GM18507 (cell line): ENCODE measurements around the gene OSBPL3.

Experiments
- DNase-seq: peaks from one replicate; pipeline ENCODE4 v3.0.0; 2011; ENCODE audit warnings: low read depth; ENCODE audit not compliant: insufficient read length; ENCODE audit errors: extremely low spot score
- FAIRE-seq: peaks from 2 replicates; lab custom pipeline; 2011; peaks lifted over from hg19 to GRCh38; lab: Jason Lieb, UNC

OSBPL3 gene

DNA sequence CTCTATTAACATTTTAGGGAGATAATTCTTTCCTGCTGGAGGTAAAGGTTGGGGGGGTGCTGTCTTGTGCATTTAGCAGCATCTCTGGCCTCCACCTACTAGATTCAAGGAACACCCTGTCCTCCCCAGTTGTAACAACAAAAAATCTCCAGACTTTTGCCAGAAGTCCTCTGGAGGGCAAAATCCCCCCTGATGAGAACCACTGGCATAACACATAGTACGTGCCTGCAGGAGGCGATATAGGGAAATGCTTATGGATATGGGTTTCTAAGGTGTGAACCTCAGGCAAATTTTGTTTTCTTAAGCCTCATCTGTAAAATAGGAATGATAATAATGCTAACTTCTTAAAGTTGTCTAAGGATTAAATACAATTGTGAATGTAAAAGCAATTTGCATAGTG, 2.9 kb upstream of the OSBPL3 start:
- no peak for DNase-seq

DNA sequence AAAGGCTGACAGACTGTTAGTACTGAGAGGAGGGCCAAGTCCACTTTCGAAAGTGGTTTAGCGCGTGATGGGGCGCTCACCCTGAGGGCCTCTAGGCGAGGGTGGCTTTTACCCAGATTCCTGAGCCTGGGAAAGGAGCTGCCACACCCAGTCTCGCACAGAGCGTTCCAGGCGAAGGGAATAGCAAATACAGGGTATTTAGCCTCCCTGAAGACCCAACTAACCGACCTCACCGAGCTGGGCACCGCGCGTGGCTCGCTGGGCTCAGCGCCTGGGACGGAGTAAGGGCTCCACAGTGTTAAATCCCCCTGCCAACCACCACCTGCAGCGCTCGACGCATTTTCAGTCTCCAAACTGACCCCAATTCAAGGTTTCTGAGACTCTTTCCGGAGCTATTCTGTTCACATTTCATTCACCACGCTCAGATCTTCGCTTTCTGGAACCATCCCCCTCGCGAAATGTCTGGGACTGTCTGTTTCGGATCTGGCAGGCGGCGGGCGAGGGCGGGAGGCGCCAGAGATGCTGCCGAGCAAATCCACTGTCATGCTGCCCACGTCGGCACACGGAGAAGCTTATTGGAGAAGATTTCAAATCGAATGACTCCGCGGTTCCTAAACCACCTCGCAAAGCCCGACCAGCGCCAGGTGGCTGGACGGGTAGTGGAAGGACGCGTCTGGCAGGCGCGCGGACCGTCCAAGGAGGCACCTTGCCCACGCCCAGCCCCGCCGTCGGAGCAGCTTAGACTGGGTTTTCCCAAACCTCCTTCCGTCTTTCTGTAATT, 1.4 kb upstream of the OSBPL3 start:
- DNase-seq (no peak), FAIRE-seq (peak; percentile 72)

More for the DNA sequence above, 2.9 kb upstream of the OSBPL3 start:
- FAIRE-seq = no peak

DNA sequence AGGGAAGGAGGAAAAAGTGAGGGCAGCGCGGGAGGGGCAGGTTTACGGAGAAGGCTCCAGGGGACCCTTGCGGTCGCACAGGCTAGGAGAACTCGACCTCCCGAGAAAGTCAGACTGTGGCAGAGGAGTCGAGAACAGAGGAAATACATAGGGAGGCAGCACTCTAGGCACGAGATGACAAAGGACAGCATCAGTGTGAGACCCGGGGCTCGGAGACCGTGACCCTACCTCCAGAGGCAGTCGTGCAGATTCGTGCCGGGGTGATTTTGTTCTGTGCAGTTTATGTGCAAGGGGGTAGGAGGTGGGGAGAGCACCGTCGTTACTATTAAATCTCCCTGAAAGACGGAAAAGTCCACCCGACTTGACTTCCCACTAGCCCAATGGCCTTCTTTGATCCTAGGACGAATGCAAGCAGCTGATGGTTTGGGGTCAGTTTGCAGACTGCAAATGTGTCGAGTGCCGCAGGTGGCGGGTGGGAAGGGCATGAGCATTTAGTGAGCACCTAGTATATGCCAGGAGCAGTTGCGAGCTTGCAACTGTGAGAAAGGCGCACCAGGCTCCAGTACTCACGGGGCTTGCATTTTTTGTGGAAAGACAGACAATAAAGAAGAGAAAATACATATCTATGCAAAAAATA, 674 bp upstream of the OSBPL3 start:
- no peak for DNase-seq
- peak; percentile 47 for FAIRE-seq

DNA sequence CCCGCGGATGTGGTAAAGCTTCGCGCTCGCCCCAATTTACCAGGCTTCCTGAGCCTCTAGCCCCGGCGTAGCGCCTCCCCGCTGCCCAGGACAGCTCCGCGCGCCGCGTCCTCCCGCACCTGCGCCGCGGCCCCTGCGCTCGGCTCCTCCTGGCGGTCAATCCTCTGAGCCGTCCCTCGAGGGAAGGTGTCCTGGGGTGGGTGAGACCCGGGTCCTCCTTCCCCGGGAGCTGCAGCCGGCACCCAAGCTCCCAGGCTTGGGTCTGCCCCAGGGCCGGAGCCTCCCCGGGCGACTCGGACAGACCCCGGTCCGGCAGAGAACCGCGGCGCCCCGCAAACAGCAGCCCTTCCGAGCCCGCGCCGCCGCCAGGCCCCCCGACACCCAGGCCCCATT, 512 bp downstream of the OSBPL3 start:
- peak; percentile 77 for FAIRE-seq

DNA sequence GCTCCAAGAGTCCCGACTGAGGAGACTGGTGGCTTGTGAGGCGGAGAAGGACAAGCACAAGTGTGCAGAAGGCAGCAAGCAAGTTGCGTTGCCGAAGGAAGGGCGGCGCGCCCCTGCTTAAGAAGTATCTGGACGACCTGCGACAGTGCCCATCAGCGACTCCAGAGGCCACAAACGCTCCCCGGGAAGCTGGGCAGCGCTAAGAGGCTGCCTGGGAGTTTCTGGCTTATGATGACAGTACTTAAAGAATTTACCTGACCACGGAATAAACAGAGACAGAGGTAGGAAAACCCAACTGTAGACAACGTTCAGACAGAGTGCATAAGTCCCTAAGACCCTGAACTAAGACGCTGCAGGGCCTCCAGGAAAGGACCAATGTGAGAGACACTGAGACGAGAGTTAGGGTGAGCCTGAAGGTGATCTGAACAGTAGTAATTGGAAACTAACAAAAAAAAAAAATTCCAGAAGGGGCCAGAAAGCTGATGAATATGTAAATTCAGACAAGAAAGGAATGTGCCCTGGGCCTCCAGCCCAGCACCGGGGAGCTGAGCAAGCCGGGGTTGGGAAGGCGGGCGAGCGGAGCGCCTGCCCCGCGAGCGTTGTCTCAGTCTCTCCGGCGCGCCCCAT, 1.0 kb downstream of the OSBPL3 start:
- DNase-seq (no peak), FAIRE-seq (peak; percentile 29)

More for the DNA sequence above, 512 bp downstream of the OSBPL3 start:
- DNase-seq = no peak

DNA sequence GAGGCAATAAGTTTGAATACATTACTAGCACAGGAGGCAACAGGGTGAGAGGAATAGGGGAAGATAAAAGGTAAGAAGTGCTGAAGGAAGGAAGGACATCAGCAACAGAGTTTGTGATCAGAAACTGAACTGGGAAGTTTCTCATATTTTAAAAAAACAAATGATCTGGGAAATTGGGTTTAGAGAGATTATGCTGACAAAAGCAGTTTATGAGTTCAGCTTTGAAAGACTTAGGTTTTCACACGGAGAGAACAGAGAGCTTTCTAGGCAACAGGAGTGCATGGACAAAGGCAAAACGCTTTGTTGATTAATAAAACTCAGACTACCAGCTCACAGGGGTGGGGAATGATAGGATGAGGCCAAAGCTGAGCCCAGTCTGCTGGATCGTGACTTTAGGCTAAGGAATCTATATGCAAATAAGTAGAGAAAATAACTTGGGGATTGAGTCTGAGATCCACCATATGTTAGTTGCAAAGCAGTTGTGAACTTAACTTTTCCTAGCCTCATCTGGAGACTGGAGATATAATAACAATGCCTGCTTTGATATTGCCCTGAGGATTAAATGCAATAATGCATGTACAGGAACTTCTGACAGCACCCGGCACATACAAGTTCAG, 4.2 kb downstream of the OSBPL3 start:
- no peak for FAIRE-seq

DNA sequence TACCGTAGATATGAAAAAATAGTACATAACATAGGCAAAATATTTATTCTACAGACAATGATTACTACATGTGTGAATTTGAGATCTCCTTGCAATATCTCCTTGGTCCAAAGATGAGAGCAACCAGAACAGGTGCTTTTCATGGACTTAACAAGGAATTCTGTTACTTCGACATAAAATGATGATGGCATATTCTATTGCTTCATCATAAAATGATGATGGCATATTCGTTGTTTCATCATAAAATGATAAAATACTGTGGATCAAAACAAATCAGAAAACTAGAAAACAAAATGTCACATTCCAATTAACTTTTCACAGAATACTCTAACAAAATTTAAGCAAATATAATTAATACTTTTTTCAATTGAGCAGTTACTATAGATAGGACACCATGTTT, 4.8 kb downstream of the OSBPL3 start:
- no peak for FAIRE-seq
- no peak for DNase-seq

More for the DNA sequence above, 4.2 kb downstream of the OSBPL3 start:
- no peak for DNase-seq

DNA sequence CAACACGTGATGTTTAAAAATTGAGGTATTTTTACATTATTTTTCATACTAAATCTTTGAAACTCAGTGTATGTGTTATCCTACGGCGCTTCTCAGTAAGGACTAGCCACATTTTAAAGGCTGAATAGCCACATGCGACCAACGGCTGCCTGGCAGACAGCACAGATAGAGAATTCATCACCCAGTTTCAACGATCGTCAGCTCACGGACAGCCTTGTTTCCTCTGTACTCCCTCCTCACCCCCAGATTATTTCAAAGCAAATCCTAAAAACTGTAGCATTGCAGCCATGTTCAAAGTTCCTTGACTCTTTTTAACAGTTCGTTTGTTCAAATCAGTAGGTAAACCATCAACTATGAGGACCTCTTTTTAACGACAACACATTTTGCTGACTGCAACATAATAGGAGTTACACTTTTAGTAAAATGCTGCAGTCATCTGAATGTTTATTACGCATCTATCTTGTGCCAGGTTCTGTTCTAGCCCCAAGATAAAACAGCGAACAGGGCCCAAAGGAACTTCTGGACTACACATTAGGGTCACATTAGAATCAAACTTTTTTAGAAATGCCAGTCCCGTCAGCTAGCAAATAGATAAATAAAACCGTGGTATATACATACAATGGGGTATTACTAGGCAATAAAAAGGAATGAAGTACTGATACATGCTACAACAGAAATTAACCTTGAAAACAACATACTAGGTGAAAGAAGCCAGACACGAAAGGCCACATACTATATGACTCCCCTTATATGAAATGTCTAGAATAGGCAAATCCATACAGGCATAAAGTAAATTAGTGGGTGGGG, 5.7 kb downstream of the OSBPL3 start:
- FAIRE-seq (no peak), DNase-seq (no peak)

DNA sequence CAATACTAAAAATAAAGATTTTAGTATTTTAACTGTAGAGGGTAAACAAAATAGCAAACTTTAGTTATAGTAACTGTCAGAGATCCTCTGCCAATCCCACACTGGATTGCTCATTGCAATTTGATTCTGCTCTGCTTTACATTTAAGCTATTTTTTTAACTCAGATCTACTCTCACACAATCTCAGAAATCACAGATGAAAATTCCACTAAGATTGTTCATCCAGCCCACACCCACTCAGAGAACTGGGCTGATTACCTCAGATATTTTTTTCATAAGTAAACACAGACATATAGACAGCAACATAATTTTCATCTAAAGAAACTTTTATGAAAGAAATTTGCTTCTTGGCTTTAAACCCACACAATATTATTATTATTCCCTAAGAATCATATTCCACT, 7.0 kb downstream of the OSBPL3 start:
- DNase-seq (no peak), FAIRE-seq (no peak)

DNA sequence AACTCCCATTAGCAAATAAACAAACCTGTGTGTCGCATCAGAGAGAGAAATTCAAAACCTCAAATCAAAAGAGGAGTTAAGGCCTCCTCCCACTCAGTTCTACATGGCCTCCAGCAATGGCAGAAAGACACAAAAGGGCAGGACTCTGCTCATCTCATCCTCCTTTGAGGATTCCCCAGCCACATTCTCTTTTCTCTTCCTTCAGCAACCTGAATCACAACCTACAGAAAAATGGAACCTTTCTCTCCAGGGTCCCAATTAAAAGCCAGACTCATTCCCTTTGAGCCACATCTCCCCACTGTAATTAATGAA, 7.9 kb downstream of the OSBPL3 start:
- FAIRE-seq (no peak), DNase-seq (no peak)

DNA sequence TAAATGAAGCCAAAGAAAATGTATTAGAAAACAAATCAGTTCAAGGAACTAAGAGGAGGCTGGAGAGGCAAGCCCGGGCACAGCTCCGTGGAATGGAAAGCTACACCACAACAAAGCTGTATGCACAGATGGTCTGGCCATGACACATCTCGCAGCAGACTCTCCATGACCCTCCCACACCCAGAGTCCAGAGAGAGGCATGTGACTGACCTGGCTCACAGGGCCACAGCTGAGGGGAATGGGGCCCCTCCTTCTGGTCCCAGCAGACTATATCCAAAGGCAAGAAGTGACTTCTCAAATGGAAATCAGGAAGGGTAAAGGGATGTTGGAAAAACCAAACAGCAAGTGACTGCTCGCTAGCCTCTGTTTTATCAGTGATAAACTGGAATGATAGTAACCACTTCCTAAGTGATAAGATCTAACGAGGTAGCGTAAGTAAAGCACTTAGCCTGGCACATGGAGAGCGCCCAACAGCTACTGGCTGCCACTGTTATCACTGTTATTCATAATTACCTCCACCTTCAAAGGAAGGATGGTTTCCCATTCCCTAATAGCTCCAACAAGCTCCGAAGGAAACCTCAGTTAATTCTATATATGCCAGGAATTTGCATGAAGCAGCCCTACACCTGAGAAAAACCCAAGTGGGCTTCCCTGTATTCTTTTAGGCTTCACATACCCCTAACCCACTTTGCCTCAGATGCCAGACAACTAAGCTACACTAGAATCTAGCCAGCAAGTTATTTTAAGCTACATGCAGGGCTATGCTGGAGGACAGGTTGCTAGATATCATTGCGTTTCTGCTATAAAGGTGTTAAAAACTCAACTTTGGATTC, 8.4 kb downstream of the OSBPL3 start:
- no peak for FAIRE-seq

DNA sequence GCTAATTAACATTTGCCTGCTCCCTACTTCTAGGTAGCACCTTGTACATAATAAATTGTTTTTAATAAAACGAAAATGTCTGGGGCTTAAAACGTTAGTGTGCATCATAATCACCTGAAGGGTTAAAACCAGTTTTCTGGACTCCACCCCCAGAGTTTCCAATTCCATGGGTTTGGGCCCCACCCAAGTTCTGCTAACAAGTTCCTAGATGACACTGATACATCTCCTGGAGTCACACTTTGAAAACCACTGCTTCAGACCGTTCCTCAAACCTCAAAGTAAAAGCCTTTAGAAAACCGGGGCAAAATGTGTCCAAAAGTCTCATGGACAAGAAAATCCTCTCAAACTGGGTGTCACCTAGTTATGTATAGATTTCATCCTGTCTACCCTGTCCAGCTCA, 9.3 kb downstream of the OSBPL3 start:
- DNase-seq = no peak

More for the DNA sequence above, 8.4 kb downstream of the OSBPL3 start:
- no peak for DNase-seq

DNA sequence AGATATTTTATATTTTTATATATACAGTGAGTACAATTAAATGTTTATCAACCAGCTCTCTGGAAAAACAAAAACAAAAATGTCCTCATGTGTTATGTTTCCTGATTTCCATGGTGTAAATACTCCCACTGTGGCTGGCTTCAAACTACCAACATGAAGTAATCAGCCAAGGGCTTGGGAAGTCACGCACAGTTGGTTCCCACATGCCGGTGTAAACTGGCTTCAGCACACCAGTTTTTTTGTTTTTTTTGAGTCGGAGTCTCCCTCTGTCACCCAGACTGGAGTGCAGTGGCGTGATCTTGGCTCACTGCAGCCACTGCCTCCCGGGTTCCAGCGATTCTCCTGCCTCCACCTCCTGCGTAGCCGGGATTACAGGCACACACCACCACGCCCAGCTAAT, 11.8 kb downstream of the OSBPL3 start:
- DNase-seq = no peak

More for the DNA sequence above, 9.3 kb downstream of the OSBPL3 start:
- no peak for FAIRE-seq

DNA sequence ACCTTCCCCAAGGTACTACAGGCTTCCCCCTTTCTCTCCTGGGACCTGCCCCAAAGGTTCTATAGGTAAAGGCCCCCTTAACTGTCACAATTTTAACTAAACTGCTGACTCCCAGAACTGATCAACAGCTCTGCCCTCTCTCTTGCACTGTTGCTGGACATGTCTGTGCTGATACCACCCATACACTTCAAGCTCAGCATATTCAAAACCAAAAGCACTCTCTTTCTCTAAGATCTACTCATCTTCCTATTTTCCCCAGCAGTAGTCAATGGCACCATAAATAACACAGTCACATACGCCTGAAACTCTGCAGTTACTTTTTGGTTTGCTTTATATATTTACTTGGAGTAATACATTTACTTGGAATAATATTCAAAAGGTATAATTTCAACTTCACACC, 12.3 kb downstream of the OSBPL3 start:
- FAIRE-seq (peak; percentile 66), DNase-seq (no peak)

More for the DNA sequence above, 11.8 kb downstream of the OSBPL3 start:
- FAIRE-seq = no peak

DNA sequence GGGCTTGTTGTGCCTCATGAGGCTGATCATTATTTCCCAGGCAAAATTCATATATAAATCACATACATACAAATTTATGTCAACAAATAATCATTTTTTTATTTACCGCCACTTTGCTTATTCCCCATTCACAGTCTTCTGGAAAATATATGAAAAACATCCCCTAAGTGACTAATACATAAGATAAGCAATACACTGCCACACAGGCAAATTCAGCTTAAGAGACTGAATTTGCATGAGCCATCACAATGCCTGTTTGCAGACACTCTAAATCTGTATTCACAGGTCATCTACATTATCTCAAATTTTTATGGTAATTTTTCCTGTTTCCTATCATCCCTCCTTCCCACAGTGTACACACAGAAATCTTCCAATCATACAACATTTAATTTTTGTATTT, 13.2 kb downstream of the OSBPL3 start:
- no peak for DNase-seq
- FAIRE-seq = peak; percentile 26

DNA sequence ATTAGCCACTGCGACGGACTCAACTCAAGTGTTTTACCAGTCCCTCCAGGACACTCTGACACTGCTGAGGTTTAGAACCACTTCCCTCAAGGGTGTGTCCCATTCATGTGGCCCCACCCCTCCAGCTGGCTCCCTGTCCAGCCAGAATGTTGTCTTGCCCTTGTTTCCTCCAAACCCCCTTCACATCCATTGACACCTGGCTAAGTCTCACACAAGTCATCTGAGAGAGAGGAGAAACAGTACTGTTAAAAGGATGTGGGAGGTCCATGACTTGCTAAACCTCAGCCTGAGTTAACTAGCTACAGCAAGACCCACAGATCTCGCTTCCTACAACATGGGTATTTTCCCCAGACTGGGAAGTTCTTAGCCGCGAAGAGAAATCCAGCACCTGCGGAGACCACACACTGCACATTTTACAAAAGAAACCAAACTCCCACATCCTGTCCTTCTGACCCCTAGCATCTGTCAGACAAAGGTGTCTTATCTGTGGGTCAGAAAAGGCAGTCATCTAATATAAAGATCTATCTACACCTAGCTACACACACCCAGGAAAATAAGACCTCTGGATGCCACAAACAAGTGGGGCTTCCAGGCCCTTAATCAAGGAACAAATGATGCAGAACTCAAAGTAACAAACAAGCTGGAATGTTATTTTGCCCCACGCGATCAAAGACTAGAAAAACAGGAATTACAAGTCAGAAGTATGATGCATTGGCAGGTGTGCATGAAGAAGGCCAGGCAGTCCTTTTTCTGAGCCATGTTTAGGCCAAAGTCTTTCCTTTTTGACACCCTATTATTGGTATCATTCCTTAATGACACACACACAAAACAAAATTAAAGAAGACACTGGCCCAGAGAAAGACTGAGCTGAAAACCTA, 13.9 kb downstream of the OSBPL3 start:
- FAIRE-seq (peak; percentile 100), DNase-seq (no peak)

DNA sequence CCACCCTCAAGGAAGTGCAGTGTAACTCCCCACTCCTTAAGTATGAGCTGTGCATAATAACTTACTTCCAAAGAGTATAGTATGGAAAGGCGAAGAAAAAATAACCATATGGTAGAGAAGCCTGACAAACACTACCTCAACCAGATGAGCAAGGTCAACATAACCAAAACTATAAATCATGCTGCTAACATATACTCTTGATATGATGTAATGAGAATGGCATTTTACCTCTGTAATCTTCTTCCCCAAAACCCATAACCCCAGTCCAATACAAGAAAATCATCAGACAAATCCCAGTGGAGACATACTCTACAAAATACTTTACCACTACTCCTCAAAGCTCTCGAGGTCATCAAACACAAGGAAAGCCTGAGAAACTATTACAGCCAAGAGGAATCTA, 15.8 kb downstream of the OSBPL3 start:
- DNase-seq (no peak), FAIRE-seq (peak; percentile 48)

DNA sequence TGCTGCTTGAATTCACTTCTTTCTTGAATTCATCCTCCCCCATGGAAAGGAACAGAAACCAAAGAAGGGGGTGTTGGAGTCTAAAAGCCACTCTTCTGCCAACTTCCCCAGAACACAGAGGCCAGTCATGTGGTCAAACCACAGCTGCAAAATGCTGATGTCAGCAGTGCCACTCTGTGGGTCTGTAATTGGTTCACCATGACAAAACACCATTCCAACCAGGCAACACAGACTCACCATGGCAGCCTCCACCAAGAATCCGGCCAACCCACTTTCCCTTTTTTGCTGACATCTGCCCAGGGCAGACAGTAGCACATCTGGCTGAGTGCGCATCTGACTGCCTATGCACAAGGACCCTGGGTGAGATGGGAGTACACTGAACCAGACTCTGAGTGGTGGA, 16.8 kb downstream of the OSBPL3 start:
- FAIRE-seq (peak; percentile 93), DNase-seq (no peak)
